HG03025 (cell line): ENCODE results near the gene STX16.

Experiments used
- ATAC-seq: cut with Tn5 transposase; IDR thresholded peaks from one replicate; pipeline ENCODE4 v1.9.1; 2021; ENCODE audit warnings: mild to moderate bottlenecking, moderate library complexity; ENCODE audit not compliant: unreplicated experiment, low FRiP score

Gene STX16

GRCh38 chr20:58617158-58617557 is 33.9 kb upstream of the STX16 start:
- no peak for ATAC-seq

DNA sequence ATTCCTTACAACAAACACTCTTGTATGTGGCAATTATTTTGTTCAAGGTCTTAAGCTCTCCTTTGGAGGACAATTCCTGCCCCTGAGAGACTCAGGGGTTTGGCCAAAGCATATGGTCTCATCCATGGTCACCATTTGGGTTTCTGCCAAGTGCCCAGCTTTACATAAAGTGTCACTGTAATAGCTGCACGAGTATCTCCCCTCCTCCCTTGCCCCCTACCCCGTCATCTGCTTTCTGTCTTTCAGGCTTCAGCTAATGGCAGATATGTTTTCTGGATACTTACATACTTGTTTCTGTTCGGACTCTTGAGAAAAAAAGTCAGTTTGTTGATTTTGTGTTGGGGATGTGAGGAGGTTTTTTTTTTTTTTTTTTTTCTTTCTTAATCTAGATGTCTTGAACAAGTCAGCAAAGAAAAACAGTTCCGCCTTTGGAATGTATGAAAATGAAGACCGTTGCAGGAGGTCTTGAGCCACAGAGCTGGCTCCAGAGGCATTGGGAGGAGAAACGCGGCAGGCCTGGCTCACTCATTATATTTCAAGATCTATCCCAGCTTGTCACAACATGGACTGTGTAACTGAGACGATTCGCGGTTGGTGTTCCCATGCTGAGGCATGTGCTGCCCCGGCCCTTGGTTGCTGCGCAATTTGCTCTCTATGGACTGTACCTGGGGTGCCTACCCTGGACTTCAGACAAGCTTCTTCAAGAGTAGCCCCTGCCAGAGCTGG is 32.6 kb upstream of the STX16 start:
- ATAC-seq: no peak

DNA sequence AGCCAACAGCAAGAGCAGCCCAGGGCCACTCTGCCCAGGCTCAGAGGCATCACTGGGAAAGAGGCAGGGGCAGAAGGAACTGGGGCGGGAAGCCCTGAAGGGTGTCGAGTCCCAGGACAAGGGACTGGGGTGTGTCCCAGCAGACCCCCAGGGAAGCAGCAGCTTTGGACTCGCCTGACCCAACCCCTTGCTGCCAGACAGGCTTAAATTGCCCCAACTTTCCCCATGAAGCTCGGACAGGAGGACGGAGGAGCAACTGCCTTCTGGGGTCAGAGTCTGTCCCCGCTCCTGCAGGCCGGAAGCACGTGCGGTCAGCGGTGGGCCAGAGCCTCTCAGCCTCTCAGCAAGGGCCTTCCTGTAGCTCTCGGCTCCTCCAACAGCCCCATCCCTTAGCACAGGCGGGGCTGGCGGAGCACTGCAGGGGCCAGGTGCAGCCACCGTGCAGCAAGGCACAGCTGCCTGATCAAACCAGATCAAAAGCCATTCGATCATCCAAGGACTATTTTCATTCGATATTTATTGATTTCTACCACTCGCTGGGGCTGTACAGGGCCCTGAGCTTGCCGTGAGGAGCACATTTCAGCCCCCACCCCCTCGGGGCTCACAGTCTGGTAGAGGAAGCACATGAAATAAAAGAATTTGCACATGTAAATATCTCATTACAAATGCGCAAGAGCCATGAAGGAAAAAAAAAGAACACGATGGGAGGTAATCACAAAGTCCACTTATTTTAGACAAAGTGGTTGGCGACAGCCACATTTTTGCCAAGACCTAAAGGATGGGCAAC is 31.8 kb upstream of the STX16 start:
- no peak for ATAC-seq

- no peak for ATAC-seq
Measured at GRCh38 chr20:58619864-58620431, 31.1 kb upstream of the STX16 start.

GRCh38 chr20:58621906-58622548 is 29.1 kb upstream of the STX16 start:
- no peak for ATAC-seq

DNA sequence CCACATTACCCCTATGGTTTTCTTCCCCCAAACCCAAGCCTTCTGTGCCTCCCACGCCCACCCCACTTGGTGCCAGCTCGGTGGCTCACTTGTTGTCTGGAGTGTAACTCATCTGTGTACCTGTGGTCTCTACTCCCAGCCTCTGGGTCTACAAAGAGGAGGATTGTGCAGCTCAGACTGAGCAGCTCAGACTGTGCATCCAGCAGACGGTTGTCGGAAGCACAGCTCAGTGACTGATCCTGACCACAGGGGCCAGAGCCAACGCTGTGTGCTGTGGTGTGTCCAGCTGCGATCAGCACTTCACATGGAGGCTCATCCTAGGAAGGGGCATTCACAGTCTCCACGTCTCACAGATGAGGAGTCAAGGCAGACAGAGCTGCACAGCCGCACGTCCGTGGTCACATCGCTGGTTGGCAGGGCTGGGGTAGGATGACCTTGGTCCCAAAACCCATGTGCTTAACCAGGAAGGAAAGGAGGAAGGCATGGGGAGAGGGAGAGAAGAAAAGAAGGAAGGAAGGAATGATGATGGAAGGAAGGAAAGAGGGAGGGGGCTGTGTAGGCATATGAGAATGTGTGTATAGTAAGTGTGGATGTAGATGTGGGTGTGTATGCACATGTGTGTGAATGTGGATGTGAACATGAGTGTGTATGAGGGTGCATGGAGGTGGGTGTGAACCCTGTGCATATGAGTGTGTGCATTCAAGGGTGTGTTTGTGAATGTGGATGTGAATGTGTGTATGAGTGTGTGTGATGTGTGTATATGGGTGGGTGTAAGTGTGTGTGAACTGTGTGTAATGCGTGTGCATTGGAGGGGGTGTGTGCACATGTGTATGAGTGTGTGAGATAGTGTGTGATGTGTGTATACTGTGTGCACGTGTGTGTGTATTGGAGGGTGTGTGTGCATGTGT is 28.2 kb upstream of the STX16 start:
- no peak for ATAC-seq

- no peak for ATAC-seq
Measured at GRCh38 chr20:58623579-58624473, 27.3 kb upstream of the STX16 start.

GRCh38 chr20:58624687-58625086 is 26.4 kb upstream of the STX16 start:
- no peak for ATAC-seq

DNA sequence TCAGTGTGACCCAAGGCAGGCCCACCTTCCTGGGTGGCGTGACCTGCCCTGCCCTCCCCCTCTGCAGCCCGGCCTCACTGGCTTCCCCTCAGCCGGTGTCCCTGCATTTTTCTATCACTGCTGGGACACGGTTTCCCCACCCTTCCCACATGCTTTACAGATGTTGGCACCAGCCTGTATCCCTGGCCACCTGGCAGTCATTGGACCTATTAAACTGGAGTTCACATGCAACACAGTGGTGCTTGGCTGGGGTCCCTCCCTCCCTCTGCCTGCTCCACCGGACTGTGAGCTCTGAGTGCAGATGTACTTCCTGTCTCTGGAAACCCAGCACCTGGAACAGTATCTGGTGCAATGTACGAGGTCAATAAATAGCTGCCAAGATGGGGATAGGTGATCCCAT is 25.5 kb upstream of the STX16 start:
- no peak for ATAC-seq

GRCh38 chr20:58626051-58626450 is 25.0 kb upstream of the STX16 start:
- ATAC-seq: no peak

DNA sequence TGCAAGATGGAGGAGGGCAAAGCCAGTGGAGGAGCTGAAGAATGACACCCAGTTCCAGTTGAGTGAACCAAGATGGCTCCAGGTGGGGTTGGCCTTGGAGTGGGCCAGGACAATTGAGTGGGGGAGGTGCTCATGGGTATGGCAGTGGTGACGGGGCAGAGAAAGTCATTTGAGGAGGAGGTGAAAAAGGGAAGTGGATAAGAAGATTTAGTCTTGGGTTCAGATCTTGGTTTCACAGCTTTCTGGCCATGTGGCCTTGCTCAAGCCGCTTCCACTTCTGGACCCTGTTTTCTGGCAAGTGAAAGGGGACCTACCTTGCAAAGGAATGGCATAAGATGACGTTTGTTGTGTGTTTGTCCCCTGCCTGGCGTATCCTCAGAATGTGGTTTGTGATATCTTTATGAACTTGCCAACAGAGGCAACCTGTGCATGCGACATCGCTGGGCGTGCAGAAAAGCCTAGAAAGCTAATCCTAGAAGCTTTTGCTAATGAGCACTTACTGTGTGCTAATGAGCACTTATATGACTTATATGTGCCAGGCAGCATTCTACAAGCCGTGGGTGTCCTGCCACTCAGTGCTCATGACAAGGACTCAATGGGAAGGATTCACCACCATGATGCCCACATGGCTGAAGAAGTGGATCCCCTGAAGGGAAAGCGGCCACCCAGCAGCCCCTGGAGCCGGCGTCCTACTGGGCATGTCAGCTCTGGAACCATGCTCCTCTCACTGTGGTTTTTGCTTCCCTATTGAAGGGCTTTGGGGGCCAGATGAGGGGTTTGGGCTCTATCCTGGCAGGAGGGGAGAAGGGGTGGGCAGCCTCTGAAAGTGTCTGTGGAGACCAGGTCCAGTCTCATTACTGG is 23.6 kb upstream of the STX16 start:
- ATAC-seq: no peak

DNA sequence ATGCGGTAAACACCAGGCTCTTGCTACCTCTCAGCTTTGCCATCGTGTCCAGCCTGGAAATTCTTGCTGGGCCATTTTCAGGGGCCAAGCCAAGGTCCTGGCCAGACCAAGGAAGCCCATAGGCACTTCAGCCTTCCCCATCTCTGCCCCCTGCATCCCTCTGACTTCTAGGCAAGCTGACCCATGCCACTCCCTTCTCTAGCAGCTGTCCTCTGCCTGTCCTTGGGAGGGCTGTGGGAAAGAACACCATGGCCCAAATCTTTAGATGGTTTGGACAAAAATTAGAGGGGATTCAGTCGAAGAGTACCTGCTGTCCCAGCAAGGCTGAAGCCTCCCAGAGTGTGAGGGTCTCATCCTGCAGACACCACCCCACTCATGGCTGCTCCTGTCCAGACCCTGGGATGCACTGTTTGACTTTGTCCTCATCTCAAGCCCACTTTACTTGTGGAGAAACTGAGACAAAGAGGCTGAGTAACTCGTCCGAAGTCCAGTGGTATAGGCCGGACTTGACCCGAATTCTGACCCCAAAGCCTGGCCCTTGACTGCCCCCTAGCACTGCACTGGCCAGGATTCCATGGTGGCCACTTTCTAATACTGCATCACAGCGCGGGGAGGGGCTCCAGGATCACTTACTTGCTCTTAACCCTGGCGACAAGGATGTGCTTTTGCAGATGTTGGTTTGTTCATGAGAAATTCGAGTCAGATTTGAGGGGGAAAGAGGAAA is 22.4 kb upstream of the STX16 start:
- no peak for ATAC-seq

GRCh38 chr20:58629215-58629580 is 21.9 kb upstream of the STX16 start:
- ATAC-seq: no peak

GRCh38 chr20:58630063-58630462 is 21.0 kb upstream of the STX16 start:
- ATAC-seq: no peak

GRCh38 chr20:58633161-58634053 is 17.7 kb upstream of the STX16 start:
- no peak for ATAC-seq

DNA sequence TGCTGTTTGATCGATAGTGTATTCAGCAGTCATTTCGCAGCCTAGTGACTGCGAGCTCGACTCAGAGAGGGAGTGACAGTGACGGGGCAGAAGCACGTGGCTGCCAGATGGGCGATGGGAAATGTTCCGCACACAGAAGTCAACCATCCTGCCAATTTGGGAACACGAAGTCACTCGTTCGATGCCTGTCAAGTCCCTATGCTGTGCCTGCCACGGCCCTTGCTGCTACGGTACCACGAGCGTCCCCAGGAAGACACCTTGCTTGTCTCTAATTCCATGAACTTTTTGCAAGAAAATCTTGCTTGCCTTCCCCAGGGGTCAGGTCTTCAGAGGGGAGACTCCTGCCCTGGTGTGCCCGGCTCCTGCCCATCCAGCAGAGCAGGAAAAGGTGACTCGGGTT is 17.0 kb upstream of the STX16 start:
- no peak for ATAC-seq
